ENCODE results near the gene SHISA7.

GRCh38 chr19:55418185-55418584 is 24.9 kb downstream of the SHISA7 start:
- TF ChIP-seq POLR2A (IDR thresholded peaks at IDR 0.05) (no peak), CTCF (IDR thresholded peaks at IDR 0.05) (peak; percentile 37 to 60 (median 48))

All from uterus (tissue), 2 donors.